ENCODE measurements around the gene RTL10.

GRCh38 chr22:19840059-19840458, 14.6 kb downstream of the RTL10 start:
- TF ChIP-seq EZH2 (IDR thresholded peaks at IDR 0.05; ENCODE audit: low read length) (no peak), CTCF (optimal IDR thresholded peaks at IDR 0.05 in 1 of 3, IDR thresholded peaks at IDR 0.05 in 1 of 3, conservative IDR thresholded peaks at IDR 0.05 in 1 of 3; ENCODE audit: extremely low read depth in 1 of 3, insufficient read depth in 2 of 3, low read length in 3 of 3) (no peak)
